Cardiac septum (tissue), 1 donor: ENCODE measurements around the gene DLX6. TPM values are rescaled to one million over a fixed set of nuclear protein-coding genes. Genes with fewer than 3 reads are reported as not detected.
"Not testable (repeated sequence)": the region's sequence is repeated elsewhere in the genome, so short reads cannot be mapped to it uniquely, and the experiment has no call there.

Source experiments
- DNase-seq: peaks from one replicate; pipeline ENCODE4 v3.0.0-alpha.2; 2020; ENCODE audit warnings: low spot score
- intact Hi-C: fragments of 100-400 bp; cut with DNase I; formaldehyde crosslinking; loops from one replicate; pipeline ENCODE4 v1.14.0; 2022
- total RNA-seq: library from RNA; stranded (reverse); fragmentation: NEBNext Ultra II Directional; extraction: Animal tissue kit (Norgen Biotek cat#: 25700); gene quantifications from one replicate; pipeline ENCODE4 v1.2.1, GENCODE V29; 2021
- donor health status: DM: no; HTN: no; CAD: no.

DLX6 gene
- total RNA-seq, 1 donor from 2014 or later, result not detected

DNA sequence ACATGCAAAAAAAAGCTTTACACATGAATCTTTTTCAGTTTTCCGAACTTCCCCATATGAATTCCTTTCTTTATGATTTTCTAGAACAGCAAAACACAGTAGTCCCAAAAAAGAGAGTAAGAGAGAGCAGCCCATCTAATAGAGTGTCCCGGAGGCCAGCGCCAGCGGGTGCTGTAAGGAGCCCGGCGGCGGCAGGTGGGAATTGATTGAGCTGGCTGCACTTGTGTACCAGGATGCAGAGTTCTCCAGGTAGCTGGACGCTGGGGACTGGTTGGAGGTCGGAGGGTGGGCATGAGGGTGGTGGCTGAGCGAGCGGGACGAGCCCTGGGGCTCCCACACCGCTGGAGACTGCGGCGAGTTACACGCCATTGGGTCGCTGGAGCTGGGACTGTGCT lies 15.2 kb downstream of the DLX6 start:
- DNase-seq, result no peak
- intact Hi-C loops, result no loop called here

- intact Hi-C loops, result no loop called here
- no peak for DNase-seq
These were observed 15.8 kb downstream of the DLX6 start for GRCh38 chr7:97020996-97021746.

GRCh38 chr7:97021747-97022490 lies 16.6 kb downstream of the DLX6 start:
- no peak for DNase-seq
- intact Hi-C loops, result no loop called here

DNA sequence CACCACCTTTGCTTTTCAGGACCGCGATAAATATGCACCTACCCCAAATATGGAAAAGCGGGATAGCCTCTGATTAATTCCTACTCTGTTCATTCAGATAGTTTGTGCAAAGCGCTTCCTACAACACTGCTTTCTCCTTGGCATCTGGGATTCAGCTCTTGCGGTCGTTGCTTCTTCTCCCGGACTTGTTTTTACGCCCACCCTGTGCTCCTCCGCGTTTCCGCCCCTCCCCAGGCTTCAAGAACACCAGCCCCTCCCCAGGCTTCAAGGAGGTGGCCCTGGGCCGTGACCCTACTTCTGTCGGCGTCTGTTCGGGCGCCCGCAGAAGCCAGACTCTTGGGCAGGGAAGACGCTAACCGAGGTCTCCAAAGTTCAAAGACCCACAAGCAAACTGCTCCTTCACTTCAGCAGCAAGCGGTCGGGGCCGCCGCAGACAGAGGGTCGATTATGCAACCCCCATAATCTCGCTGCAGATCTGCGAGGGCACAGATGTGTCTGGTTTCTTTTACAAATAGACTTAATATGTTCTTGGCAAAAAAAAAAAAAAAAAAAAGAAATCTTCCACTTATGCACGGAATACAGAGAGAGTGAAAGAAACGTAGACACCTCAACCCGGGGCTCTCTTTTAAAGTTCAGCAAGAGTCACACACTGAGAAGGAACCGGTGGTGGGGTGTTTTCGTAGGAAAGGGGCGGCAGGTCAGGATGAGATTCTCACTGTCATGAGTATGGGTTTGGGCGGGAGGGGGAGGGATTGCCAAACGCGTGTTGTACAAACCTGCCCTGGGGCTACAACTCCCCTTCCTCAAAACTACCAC lies 17.3 kb downstream of the DLX6 start:
- intact Hi-C loops, result no loop called here
- DNase-seq, result no peak

DNA sequence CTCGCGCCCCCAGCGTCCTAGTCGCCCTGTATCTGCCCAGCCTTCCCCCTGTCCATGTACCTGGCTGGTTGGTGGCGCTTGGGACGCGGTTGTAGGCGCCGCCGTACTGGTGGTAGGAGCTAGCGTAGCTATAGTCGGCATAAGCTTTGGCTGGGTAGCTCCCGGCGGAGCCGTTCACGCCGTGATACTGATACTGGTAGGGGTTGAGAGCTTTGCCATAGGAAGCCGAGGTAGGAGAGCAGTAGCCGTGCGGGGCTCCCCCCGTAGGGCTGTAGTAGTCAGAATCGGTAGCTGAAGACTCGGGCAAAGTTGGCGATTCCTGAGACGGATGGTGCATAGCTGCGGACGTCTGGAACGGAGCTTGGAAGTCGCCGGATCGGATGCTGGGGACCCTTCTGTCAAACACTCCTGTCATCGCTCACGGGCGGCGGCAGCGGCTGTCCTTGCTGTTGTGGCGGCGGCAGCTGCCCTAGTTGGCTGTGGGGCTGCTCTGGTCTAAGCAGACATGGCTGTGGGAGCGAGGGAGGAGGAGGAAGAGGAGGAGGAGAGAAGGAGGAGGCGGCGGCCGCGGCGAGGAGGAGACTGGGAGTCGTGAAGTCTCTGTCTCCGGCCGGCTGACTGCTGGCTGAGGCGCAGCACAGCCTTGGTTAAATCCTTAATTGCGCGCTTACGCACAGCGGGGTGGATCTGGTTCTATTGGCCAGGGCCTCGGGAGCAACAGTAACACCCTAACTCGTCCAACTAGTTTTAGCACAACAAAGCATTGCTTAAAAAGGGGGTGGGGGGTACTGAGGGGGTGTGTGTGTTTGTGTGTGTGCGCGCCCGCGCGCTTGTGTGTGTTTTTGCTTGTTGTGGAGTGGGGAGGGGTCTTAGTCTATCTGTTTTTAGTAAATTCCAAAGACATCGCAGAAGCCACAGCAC lies 19.1 kb downstream of the DLX6 start, which contains the start of gene DLX5:
Gene DLX5, minus strand, starts transcription at position 623 of the 921 bp plus-strand sequence. Its CDS starts 208 bp downstream, at position 415.
- intact Hi-C loops, result no loop called here

DNA sequence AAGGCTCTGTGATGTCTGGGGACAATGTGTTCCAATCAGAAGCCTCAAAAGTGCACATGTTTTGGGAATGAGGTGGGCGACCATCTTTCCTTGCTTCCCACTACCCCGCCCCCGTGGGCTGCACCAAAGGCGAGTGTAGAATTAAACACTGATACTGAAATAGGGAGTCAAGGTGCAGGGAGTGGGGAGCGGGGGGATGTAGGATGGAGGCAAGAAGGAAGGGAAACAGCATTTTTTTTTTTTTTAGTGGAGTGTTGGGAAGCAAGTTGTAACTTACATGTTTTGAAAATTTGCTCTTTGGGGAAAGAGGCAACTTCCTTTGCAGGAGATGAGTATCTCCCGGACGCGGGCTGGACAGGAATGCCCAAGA lies 19.8 kb downstream of the DLX6 start:
- intact Hi-C loops, result no loop called here
- DNase-seq, result no peak

More for the DNA sequence above, 19.1 kb downstream of the DLX6 start, which contains the start of gene DLX5:
- no peak for DNase-seq

DNA sequence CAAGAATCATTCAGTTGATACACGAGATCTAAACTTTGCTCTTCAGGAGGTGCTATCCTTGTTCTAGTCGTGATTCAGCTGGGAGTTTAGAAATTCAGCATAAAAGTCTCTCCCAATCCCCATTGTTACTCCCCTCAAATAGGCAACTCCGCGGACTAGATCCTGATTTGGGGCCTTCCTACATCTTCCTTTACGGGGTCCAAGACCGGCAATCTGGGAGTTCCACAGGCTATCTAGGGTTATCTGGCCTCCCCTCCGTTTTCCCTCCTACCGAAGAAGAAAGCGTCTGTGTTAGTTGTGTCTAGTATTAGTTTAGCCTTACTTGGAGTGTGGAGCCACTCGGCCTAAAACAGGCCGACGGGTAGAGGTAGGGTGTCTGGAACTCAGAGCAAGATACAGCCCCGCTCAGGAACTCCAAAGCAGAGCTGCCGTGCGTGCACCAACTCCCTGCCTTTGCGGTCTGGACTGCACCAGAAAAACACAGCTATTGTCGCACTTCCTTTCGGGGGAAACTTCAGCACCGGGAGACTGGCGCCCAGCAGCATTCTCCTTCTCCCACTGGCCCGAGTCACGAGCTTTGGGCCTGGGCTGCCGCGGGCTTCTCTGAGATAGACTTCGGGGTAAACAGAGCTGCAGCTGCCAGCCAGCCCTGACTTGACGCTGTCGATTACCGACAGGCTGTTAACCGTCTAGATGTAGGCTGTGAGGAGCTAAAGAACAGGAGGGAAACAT lies 20.8 kb downstream of the DLX6 start:
- no peak for DNase-seq
- intact Hi-C loops, result loop anchor here (2.0 kb wide), 1 partner anchor 951 kb away; no protein-coding TSS in a partner anchor

- no peak for DNase-seq
- intact Hi-C loops, result loop anchor here (2.0 kb wide), 1 partner anchor 952 kb away; no protein-coding TSS in a partner anchor
These were observed 21.5 kb downstream of the DLX6 start for GRCh38 chr7:97026715-97027426.

DNA sequence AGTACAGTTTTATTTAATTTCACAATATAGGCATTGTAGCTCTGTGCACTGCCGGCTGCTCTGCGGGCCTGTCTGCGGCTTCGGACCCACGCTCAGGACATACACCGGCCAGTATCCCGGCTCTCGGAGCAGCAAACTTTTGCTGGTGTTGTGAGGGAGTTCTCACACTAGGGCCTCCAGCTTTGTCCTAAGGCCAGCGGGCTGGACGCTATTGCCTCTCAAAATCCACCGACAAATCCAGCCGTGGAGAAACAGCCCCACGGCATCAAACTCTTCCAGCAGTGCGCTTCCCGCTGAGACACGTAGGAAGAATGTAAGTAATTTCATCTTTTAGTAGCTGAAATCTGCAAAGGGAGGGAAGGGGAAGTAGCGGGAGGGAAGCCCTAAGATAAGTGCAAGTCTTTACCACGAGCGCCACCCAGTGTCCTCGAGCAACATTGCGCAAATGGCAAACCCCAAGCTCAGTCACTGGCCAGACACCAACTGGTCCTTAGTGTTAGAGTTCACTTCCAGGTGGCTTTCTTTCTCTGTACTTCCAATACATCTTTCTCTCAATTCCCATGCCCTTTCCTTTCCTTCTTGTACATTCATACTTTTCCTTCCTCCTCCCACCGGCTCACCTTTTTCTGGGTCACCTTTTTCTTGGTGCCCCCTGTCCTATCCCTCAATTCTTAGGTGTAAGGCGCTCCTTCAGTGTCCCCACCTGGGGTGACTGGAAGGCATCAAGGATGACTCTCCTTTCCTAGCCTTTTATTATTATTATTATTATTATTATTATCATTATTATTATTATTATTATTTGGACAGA lies 22.3 kb downstream of the DLX6 start:
- no peak for DNase-seq
- intact Hi-C loops, result loop anchor here (2.0 kb wide), 1 partner anchor 953 kb away; no protein-coding TSS in a partner anchor

DNA sequence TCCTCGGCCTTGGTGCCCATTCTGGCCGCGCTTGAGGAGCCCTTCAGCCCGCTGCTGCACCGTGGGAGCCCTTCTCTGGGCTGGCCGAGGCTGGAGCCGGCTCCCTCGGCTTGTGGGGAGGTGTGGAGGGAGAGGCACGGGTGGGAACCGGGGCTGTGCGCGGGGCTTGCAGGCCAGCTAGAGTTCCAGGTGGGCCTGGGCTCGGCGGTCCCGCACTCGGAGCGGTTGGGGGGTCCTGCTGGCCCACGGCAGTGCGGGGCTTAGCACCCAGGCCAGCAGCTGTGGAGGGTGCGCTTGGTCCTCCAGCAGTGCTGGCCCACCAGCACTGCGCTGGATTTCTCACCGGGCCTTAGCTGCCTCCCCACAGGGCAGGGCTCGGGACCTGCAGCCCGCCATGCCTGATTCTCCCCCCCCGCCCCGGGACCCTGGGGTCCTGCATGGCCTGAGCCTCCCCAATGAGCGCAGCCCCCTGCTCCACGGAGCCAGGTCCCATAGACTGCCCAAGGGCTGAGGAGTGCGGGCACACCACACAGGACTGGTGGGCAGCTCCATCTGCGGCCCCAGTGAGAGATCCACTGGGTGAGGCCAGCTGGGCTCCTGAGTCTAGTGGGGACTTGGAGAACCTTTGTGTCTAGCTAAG lies 29.0 kb downstream of the DLX6 start:
- intact Hi-C loops, DNase-seq: not testable (repeated sequence)

DNA sequence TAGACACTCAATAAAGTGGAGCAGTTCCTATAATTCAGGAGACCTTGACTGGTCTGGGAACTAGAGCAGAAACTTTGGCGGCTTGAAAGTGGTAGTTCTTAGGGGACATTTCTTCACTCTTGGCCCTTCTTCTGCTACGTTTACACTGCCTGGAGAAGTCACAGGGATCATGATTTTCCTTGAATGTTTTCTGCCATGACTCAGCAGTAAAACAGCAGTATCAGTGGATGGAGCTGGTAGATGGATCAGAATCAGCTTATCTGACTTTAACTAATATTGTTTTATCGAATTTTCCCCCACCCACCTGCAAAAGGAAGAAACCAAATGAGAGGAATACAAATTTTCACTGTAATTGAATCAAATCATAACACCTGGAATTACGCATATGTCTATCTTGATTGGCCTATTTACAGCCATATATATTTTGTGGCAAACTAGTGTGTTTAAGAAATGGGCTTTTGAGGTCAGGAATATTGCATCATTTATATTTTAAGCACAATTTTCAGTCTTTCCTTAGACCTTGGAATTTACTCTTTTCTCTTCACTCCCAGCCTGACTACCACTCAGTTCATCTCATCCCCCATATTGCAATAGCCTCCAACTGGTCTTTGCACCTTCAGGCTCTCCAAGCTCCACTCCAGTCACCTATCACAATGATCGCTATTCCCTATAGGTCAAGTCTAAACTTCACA lies 34.2 kb downstream of the DLX6 start:
- intact Hi-C loops, result no loop called here
- DNase-seq, result no peak

DNA sequence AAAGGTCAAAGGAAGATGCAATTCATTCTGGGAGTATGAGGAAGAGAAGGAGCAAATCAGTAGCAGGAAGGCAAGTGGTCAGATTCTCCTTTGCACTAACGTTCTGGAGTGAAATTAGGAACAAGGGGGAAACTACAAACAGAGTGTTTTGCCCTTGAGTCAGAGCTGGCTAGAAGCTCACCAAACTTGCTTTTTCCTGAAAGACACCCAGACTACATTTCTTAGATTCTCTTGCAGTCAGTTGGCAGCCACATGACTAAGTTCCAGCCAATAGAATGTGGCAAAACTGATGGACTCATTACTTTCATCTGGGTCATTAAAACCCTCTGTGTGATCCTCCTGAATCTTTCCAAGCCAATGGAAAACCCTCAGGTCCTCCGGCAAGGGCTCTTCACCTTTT lies 37.9 kb downstream of the DLX6 start:
- intact Hi-C loops, result no loop called here
- DNase-seq, result no peak
